ENCODE data around the gene COG3. TPM values are rescaled to one million over a fixed set of nuclear protein-coding genes. Genes with fewer than 3 reads are reported as not detected.

The COG3 gene
- total and polyA plus RNA-seq, 2 of the 13 experiments (the other 11 are each of a cell fraction or from before 2014, with no cell fraction given): 37.8 to 47.5 TPM

- TF ChIP-seq ZNF598 (CRISPR knock-in tag; IDR thresholded peaks at IDR 0.05; ENCODE audit: borderline replicate concordance) (no peak), PHF20 (CRISPR knock-in tag; IDR thresholded peaks at IDR 0.05) (peak; percentile 88), PCBP2 (optimal IDR thresholded peaks at IDR 0.05; ENCODE audit: low read depth, low read length, poor library complexity, severe bottlenecking) (no peak), IRX3 (CRISPR knock-in tag; IDR thresholded peaks at IDR 0.05; ENCODE audit: borderline replicate concordance, low read depth) (no peak), ZNF75D (CRISPR knock-in tag; IDR thresholded peaks at IDR 0.05; ENCODE audit: borderline replicate concordance) (no peak), GATAD1 (CRISPR knock-in tag; IDR thresholded peaks at IDR 0.05) (peak; percentile 88), ZNF335 (CRISPR knock-in tag; IDR thresholded peaks at IDR 0.05) (no peak; the same call in 1 of the 2 replicates), TSC22D2 (CRISPR knock-in tag; IDR thresholded peaks at IDR 0.05; ENCODE audit: borderline replicate concordance) (no peak), THAP9 (CRISPR knock-in tag; IDR thresholded peaks at IDR 0.05; ENCODE audit: borderline replicate concordance) (peak; percentile 87; the same call in 1 of the 2 replicates), SATB2 (CRISPR knock-in tag; IDR thresholded peaks at IDR 0.05) (no peak), ELF1 (CRISPR knock-in tag; IDR thresholded peaks at IDR 0.05) (peak; percentile 97), ZNF432 (CRISPR knock-in tag; IDR thresholded peaks at IDR 0.05; ENCODE audit: borderline replicate concordance) (no peak), ZNF234 (CRISPR knock-in tag; conservative IDR thresholded peaks at IDR 0.05) (peak; percentile 94; the same call in 1 of the 2 replicates), TCF7L2 (IDR thresholded peaks at IDR 0.05; ENCODE audit: low read depth, low read length) (no peak), ZSCAN22 (CRISPR knock-in tag; IDR thresholded peaks at IDR 0.05) (no peak), ZNF614 (CRISPR knock-in tag; IDR thresholded peaks at IDR 0.05; ENCODE audit: borderline replicate concordance) (peak; percentile 63; the same call in 1 of the 2 replicates), SIN3B (IDR thresholded peaks at IDR 0.05; ENCODE audit: low read length) (no peak; the same call in 1 of the 2 replicates)
- TF ChIP-seq, protein P1, sequence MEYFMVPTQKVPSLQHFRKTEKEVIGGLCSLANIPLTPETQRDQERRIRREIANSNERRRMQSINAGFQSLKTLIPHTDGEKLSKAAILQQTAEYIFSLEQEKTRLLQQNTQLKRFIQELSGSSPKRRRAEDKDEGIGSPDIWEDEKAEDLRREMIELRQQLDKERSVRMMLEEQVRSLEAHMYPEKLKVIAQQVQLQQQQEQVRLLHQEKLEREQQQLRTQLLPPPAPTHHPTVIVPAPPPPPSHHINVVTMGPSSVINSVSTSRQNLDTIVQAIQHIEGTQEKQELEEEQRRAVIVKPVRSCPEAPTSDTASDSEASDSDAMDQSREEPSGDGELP (IDR thresholded peaks at IDR 0.05; ENCODE audit: borderline replicate concordance, low read depth): no peak
- TF ChIP-seq, protein P2, sequence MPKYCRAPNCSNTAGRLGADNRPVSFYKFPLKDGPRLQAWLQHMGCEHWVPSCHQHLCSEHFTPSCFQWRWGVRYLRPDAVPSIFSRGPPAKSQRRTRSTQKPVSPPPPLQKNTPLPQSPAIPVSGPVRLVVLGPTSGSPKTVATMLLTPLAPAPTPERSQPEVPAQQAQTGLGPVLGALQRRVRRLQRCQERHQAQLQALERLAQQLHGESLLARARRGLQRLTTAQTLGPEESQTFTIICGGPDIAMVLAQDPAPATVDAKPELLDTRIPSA (CRISPR knock-in tag; IDR thresholded peaks at IDR 0.05; ENCODE audit: borderline replicate concordance): no peak; the same call in 1 of the 2 replicates
- TF ChIP-seq, protein P3, sequence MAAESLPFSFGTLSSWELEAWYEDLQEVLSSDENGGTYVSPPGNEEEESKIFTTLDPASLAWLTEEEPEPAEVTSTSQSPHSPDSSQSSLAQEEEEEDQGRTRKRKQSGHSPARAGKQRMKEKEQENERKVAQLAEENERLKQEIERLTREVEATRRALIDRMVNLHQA (CRISPR knock-in tag; IDR thresholded peaks at IDR 0.05): no peak
- TF ChIP-seq, protein P4, sequence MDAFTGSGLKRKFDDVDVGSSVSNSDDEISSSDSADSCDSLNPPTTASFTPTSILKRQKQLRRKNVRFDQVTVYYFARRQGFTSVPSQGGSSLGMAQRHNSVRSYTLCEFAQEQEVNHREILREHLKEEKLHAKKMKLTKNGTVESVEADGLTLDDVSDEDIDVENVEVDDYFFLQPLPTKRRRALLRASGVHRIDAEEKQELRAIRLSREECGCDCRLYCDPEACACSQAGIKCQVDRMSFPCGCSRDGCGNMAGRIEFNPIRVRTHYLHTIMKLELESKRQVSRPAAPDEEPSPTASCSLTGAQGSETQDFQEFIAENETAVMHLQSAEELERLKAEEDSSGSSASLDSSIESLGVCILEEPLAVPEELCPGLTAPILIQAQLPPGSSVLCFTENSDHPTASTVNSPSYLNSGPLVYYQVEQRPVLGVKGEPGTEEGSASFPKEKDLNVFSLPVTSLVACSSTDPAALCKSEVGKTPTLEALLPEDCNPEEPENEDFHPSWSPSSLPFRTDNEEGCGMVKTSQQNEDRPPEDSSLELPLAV (CRISPR knock-in tag; conservative IDR thresholded peaks at IDR 0.05; ENCODE audit: low read depth): no peak
- TF ChIP-seq, protein P5, sequence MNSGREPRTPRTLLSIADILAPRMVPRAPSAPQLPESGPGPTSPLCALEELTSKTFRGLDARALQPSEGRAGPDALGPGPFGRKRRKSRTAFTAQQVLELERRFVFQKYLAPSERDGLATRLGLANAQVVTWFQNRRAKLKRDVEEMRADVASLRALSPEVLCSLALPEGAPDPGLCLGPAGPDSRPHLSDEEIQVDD (CRISPR knock-in tag; IDR thresholded peaks at IDR 0.05; ENCODE audit: borderline replicate concordance): no peak; the same call in 1 of the 2 replicates
Measured at GRCh38 chr13:45464687-45465453, at the start of gene COG3 (continued).
